Measurements from ENCODE around the gene PRKCH.
"Not testable (repeated sequence)": the region's sequence is repeated elsewhere in the genome, so short reads cannot be mapped to it uniquely, and the experiment has no call there.

Gene PRKCH

DNA sequence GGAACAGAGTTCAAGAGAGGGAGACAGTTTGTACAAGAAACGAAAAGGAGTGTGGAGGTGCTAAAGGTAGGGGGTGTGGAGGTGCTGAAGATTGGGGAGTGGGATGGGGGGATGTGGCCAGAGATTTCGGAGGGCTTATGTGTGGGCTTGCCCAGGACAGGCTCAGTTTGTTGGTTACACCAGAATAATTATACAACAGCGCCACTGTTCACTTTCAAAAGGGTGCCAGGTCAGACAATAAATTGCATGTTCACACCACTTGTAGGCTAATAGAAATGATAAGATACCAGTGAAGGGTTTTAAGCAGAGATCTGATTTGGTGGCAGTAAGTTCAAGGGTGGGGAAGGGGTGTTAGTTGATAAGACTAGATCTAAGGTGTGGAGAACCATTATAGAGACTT, 75.3 kb downstream of the PRKCH start:
- no peak for DNase-seq

DNA sequence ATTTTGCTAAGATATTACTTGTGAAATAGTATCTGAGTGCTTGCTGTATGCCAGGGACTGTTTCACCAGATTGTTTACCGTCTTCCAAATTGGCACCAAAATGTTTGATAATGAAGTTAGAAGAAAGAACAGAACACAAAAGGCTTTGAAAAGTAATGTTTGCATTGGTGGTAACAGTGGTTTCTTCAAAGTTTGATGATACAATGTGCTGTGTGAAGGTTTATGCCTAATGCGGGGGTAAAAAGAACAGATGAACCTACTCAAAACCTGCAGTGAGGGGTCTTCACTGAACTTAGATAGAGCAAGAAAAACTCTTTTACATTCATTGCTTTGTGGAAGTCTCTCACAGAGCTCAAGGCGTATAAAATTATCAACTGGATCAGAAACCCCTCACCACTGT, 76.2 kb downstream of the PRKCH start:
- DNase-seq = no peak

- DNase-seq = no peak
Measured at GRCh38 chr14:61398221-61398620, 76.8 kb downstream of the PRKCH start.

GRCh38 chr14:61399365-61399764, 78.0 kb downstream of the PRKCH start:
- DNase-seq = no peak

DNA sequence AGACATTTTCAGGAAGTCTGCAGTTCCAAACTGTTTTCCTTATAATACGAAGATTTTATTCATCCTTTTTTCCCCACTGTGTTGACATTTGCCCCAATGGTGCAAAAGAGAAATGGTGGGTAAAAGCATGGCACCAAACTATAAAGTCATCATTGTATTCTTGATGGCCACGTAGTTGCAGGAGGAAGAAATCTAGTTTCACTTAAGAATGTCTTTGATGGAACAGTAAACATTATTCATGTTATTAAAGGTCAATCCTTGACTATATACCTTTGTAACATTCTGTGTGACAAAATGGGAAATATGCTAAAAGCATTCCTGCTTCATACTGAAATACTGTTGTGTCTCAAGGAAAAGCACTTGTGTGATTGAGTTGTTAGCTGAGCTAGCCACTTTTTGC, 80.1 kb downstream of the PRKCH start:
- DNase-seq = no peak

GRCh38 chr14:61403411-61403810, 82.0 kb downstream of the PRKCH start:
- DNase-seq = no peak

DNA sequence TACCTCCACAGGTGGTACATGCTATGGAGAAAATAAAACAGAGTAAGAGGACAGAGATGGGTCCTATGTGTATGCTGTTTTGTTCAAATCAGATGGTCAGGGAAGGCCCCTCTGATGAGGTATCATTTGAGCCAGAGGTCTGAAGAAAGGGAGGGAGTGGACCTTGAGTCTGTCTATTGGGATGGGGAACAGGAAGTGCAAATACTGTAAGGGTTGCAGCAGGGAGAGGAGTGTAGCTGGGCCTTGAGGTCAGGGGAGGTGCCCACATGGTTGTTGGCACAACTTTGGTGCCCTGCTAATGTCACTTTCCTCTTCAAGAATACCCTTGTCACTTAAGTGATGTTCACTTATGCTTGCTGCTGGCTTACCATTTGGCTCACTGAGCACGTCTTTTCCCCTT, 83.3 kb downstream of the PRKCH start:
- no peak for DNase-seq

DNA sequence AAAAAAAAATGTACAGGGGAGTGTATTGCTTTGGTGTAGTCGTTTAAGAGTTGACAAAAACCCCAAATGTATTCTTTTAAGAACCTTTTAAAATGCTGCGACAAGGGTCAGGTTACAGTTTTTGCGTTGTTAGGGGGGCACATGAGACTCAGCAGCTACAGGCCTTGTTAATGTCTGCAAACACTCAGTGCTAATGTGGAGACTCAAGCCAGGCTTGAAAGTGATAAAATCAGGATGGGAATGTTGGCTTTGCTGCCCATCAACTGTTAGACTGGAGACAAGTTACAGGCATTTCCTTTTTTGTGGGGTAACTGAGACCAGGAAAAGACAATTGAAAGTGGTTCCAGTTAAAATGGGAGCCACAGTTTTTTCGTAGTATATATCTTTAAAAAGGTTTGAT, 84.8 kb downstream of the PRKCH start:
- no peak for DNase-seq

GRCh38 chr14:61406675-61407074, 85.3 kb downstream of the PRKCH start:
- DNase-seq = no peak

GRCh38 chr14:61408498-61408897, 87.1 kb downstream of the PRKCH start:
- DNase-seq = no peak

GRCh38 chr14:61409782-61410181, 88.4 kb downstream of the PRKCH start:
- DNase-seq = no peak

- not testable (repeated sequence) for DNase-seq
Measured at GRCh38 chr14:61415934-61416333, 94.6 kb downstream of the PRKCH start.

GRCh38 chr14:61416591-61416990, 95.2 kb downstream of the PRKCH start:
- DNase-seq = no peak

GRCh38 chr14:61417141-61417540, 95.8 kb downstream of the PRKCH start:
- DNase-seq = no peak

DNA sequence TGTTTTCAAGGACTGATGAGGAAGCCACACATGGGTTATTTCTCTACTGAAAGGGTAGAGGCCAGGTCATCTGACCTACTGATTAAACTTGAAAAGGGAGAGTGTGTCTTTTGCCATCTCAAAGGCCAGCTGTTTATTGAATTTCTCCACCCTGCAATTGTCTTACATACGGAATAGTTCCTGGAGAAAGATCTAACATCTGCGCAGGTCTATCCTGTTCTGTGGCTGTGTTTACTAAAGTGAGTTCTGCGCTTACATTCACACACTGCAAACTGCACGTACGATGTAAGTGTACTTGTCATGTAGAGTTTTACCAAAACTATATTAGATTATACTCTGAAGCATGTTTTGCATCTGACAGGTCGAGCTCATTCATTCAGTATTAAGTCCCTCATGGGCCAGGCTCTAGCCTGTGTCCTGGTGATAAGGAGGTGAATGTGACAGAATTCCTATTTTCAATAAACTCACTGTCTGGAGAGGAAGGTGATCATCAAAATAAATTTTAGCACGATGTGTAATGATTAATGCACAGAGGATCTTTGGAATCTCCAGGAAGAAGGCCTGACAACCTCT, 96.6 kb downstream of the PRKCH start:
- no peak for DNase-seq

DNA sequence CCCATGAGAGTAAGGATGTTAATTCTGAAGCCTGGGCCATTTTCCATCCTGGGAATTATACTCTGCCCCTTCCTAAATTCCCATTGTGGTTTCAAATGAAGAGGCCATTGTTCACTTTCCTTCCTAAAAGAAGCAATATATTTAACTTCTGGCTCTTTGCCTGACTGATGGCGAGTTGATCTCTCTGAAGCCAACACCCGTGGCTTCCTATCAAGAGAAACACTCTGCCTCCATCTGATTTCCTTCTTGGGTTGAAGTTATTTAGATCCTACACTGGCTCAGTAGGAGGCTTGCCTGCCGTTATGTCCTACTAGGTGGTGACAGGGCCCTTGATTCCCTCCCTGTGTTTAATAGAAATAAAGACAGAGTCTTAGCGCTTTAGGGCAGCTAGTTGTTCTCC, 97.4 kb downstream of the PRKCH start:
- DNase-seq = no peak

DNA sequence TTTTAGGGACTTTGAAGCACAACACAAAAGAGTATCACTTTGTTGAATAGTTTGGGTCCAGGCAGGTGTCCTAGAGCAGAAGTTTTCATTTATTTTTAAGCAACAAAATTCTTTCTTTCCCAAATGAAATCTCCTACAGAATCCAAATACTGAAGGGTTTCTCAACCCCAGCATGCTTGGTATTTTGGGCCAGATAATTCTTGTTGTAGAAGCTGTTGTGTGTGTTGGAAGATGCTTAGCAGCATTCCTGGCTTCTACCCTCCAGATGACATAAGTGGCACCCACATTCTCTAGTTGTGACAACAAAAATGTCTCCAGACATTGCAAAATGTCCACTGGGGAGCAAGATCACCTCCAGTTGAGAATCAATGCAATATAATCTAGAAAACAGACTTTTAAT, 97.8 kb downstream of the PRKCH start:
- no peak for DNase-seq

DNA sequence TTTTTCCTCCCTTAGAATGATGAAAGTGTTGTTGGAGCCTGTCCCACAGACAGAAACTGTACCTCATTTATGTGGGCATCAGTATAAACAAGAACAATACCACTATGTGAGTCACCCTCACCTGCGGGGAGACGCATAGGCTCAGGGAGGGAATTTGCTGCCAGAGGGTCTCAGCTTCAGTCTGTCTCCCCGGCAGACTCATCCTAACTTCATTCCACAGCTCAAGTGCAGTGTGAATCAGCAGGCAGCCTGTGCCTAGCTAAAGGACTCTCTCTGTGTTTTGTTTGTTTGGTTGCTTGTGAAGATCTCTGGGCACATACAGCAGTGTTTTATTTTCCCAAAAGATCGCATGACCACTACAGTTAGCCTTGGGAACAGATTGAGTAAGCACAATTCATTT, 98.9 kb downstream of the PRKCH start:
- DNase-seq = no peak

DNA sequence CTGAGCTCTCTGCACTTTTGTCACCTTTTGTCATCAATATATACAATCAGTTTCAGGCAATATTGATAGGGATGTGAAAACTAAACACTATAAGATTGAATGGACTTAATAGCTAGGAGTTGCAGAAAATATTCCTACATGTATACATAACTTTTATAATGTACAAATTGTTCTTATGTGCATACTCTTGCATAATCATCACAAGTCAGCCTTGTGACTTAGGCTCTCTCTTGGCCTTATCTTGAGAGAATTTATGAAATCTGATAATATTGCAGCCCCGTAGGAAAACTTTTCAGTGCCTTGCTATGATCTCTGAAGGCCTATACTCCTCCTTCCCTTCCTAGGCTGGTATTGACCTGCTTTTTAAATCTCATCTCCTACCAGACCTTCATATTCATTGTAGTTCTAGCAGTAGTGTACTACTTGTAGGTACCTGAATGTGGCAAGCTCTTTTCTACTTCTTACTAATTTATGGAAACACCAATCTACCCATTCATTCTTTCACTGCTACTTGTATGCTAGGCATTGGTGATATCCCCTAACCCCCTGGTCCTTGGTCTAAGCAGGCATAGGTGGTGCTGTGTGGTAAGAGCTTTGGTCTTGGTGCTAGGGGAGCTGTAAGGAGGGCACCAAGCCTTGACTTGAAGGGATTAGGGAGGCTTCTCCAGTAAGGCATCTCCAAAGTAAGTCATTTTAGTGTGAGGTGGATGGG, 100.0 kb downstream of the PRKCH start:
- DNase-seq = no peak

DNA sequence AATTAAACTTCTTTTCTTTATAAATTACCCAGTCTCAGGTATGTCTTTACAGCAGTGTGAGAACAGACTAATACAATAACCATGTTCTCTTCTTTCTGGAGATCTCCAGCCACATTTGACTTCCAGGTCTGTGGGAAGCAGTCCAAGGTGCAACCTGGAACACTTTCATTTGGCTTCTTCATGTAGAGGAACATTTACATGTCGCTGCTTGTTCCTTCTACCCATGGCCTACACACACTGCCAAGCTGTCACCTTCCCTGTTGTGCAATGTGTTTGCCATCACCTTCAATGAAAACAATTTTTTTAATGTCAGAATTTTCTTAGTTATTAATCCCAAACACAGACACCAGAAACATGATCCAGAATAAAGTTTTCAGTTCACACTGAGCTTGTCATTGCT, 104.7 kb downstream of the PRKCH start:
- DNase-seq = no peak

DNA sequence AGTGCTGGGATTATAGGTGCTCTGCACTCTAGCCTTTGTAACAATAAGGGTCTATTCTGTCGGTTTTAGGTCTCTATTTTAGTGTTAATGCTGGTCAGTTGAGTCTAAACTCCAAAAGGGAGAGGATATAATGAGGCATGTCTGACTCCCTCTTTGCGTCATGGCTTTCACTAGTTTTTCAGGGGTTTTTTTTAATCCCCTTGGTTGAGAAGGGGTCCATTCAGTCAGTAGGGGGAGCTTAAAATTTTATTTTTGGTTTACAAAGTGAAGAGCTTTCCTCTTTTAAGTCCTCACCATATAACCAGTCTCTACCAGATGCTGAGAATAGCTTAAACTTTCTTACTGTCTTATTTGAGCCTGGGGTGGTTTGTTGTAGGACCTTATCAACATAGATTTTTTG, 106.9 kb downstream of the PRKCH start:
- DNase-seq = no peak

- no peak for DNase-seq
Measured at GRCh38 chr14:61429316-61429715, 107.9 kb downstream of the PRKCH start.

GRCh38 chr14:61430066-61430757, 108.8 kb downstream of the PRKCH start:
- DNase-seq = no peak

DNA sequence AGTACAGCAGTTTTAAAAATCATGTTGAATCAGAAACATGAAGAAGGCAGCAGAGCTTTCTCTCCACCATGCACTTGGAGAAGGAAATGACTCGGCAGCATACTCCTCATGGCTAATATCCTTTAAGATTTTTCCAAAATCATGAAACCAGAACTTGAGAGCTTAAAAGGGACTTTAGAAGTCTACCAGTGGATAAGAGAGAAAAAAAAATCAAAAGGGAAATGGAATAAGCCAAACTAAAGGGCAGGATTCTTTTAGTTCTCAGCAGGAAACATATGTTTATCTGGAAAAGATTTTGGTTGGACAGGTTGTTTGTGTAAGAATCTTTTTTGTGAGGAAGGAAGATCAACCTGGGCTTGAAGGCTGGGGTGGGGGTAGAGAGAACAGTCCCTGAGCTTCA, 111.8 kb downstream of the PRKCH start:
- no peak for DNase-seq

DNA sequence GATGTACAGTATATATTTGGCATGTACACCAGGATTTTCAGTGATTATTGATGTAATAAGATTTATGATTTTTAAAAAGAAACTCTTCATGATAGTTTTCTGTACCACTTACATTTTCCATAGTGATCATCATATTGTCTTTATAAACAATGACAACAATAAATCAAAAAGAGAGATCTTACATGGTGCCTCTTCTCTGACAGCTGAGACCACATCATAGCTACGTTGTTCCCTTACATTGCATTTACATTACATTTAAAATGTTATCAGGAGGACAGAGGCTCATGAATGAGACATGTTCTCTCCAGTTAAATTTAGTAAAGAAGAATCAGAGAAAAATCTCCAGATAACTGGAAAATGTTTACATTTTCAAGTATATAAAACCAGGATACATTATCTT, 112.4 kb downstream of the PRKCH start:
- DNase-seq = no peak

All from NCI-H2171 (cell line).